ENCODE data around the gene TUT4. TPM values are rescaled to one million over a fixed set of nuclear protein-coding genes. Genes with fewer than 3 reads are reported as not detected.

Gene TUT4
- total and polyA plus RNA-seq, 2 experiments from 2014 or later: 69.9 to 116 TPM

DNA sequence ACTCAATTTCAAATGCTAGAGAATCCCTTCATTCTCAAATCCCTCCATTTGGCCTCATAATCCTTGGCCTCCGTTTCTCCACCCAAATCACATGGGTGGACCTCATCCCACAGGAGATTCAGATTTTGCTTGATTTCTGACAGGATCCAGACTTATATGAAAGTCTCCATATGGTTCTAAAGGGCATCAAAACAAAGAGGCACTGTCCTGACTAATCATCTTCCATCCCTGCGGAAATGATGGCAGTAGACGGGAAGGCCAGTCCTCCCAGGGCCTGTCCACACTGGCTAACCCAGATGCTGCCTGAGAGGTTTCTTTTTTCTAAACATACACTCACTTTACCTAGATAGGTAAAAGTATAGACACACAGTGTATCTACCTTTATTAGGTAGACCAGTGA lies 167.5 kb downstream of the TUT4 start:
- Histone ChIP-seq H3K4me1 (ENCODE audit: insufficient read depth) (no peaks in the 10 kb centered on the region), H3K27me3 (ENCODE audit: insufficient read depth) (no peaks in the 10 kb centered on the region), H4K20me1 (replicated peaks; ENCODE audit: insufficient read depth) (peaks cover 21% of the 10 kb centered on the region), H3K9me2 (ENCODE audit: insufficient read depth) (no peaks in the 10 kb centered on the region), H3K27ac (ENCODE audit: low read depth) (no peak overlapping the region), H3K36me3 (ENCODE audit: insufficient read depth) (peaks cover 85% of the 10 kb centered on the region), H3F3A (replicated peaks; ENCODE audit: low read depth) (no peaks in the 10 kb centered on the region), H3K79me2 (replicated peaks; ENCODE audit: insufficient read depth) (peaks cover 11% of the 10 kb centered on the region), H2AFZ (no peak overlapping the region), H3K4me3 (no peak overlapping the region), H3K4me2 (no peak overlapping the region)
- DNase-seq (ENCODE audit: low spot score) (no peak), ATAC-seq (no peak)
- no peak overlapping the region for H3K27ac Mint-ChIP-seq
- no peaks in the 10 kb centered on the region for H3K27me3 Mint-ChIP-seq (ENCODE audit: insufficient read depth, low read depth, poor library complexity)
- H3K4me3 Mint-ChIP-seq: no peak overlapping the region
- no peaks in the 10 kb centered on the region for H3K9me3 Mint-ChIP-seq
- no peak for TF ChIP-seq ZNF462 (CRISPR knock-in tag; IDR thresholded peaks at IDR 0.05)
- H3K4me1 Mint-ChIP-seq: no peaks in the 10 kb centered on the region
- peaks cover 91% of the 10 kb centered on the region for H3K36me3 Mint-ChIP-seq (ENCODE audit: low read depth)

Other genes with a start within 250 kb of the TUT4 start
- gene CC2D1B, start 186.9 kb downstream of the TUT4 start, total RNA-seq (2014; rRNA removed; shearing (Covaris generic)): 11.3 and 13.1 TPM in 2 replicates
- 5.7 and 6.0 TPM in 2 replicates for gene CC2D1B, start 186.9 kb downstream of the TUT4 start, polyA plus RNA-seq (2016; fragmentation: Nextera tagmentation; extraction: Ambion mirVana)
- 54.4 and 55.0 TPM in 2 replicates for gene ORC1, start 148.7 kb downstream of the TUT4 start, total RNA-seq (2014; rRNA removed; shearing (Covaris generic))
- 13.0 and 15.1 TPM in 2 replicates for gene ORC1, start 148.7 kb downstream of the TUT4 start, polyA plus RNA-seq (2016; fragmentation: Nextera tagmentation; extraction: Ambion mirVana)
- gene PRPF38A, start 148.5 kb downstream of the TUT4 start, total RNA-seq (2014; rRNA removed; shearing (Covaris generic)): 24.8 and 29.6 TPM in 2 replicates
- 33.7 and 40.3 TPM in 2 replicates for gene PRPF38A, start 148.5 kb downstream of the TUT4 start, polyA plus RNA-seq (2016; fragmentation: Nextera tagmentation; extraction: Ambion mirVana)
- 19.8 and 20.9 TPM in 2 replicates for gene GPX7, start 49.3 kb upstream of the TUT4 start, total RNA-seq (2014; rRNA removed; shearing (Covaris generic))
- 10.4 and 12.8 TPM in 2 replicates for gene GPX7, start 49.3 kb upstream of the TUT4 start, polyA plus RNA-seq (2016; fragmentation: Nextera tagmentation; extraction: Ambion mirVana)
- 0.10 TPM in 1 of 2 replicates, not detected in the other for gene SHISAL2A, start 80.1 kb upstream of the TUT4 start, total RNA-seq (2014; rRNA removed; shearing (Covaris generic))
- 1.2 and 1.7 TPM in 2 replicates for gene SHISAL2A, start 80.1 kb upstream of the TUT4 start, polyA plus RNA-seq (2016; fragmentation: Nextera tagmentation; extraction: Ambion mirVana)
- gene COA7, start 145.3 kb upstream of the TUT4 start, total RNA-seq (2014; rRNA removed; shearing (Covaris generic)): 27.5 and 33.5 TPM in 2 replicates
- 16.9 and 19.7 TPM in 2 replicates for gene COA7, start 145.3 kb upstream of the TUT4 start, polyA plus RNA-seq (2016; fragmentation: Nextera tagmentation; extraction: Ambion mirVana)
- 35.4 and 42.3 TPM in 2 replicates for gene ZYG11B, start 173.4 kb upstream of the TUT4 start, total RNA-seq (2014; rRNA removed; shearing (Covaris generic))
- 7.5 and 7.8 TPM in 2 replicates for gene ZYG11B, start 173.4 kb upstream of the TUT4 start, polyA plus RNA-seq (2016; fragmentation: Nextera tagmentation; extraction: Ambion mirVana)

Data from GM23338 (cell line).